Keratinocyte (primary cell): ENCODE results near the gene AADACL3.

Experiments used
- EZH2 ChIP-seq: IDR thresholded peaks from one replicate; pipeline ENCODE4 v1.6.1; 2012; ENCODE audit warnings: inconsistent platforms, mild to moderate bottlenecking, low read length, moderate library complexity
- TF ChIP-seq, protein P1 (sequence below), 3 experiments: IDR thresholded peaks in 1 of 3; conservative IDR thresholded peaks in 1 of 3; optimal IDR thresholded peaks in 1 of 3; 2 replicates in 2 of 3; 3 replicates in 1 of 3; pipeline versions ENCODE3 to v1.5.1; 2011; ENCODE audit warnings: low read length in 3 of 3, mild to moderate bottlenecking in 3 of 3, moderate library complexity in 2 of 3, control low read depth in 1 of 3, inconsistent platforms in 1 of 3; ENCODE audit not compliant: insufficient read depth in 2 of 3; ENCODE audit errors: extremely low read depth in 1 of 3

DNA sequence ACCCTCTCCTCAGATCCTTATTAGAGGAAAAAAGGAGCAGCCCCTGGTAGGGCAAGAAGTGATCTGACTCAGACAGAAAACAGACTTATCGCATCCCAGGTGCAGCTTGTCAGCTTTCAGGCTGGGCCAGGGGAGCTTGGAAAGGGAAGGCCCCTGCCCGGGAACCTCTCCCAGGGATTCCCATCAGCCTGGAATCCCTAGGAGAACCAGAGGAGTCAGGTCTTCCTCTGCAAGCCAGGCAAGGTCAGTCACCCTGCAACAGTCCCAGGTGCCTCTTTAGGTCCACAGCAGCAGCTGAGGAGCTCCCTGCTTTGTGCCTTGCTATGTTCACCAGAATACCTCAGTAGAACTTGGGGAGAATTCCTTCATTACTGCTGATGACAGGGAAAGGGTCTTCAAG, 54.7 kb downstream of the AADACL3 start:
- TF ChIP-seq, protein P1, sequence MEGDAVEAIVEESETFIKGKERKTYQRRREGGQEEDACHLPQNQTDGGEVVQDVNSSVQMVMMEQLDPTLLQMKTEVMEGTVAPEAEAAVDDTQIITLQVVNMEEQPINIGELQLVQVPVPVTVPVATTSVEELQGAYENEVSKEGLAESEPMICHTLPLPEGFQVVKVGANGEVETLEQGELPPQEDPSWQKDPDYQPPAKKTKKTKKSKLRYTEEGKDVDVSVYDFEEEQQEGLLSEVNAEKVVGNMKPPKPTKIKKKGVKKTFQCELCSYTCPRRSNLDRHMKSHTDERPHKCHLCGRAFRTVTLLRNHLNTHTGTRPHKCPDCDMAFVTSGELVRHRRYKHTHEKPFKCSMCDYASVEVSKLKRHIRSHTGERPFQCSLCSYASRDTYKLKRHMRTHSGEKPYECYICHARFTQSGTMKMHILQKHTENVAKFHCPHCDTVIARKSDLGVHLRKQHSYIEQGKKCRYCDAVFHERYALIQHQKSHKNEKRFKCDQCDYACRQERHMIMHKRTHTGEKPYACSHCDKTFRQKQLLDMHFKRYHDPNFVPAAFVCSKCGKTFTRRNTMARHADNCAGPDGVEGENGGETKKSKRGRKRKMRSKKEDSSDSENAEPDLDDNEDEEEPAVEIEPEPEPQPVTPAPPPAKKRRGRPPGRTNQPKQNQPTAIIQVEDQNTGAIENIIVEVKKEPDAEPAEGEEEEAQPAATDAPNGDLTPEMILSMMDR (optimal IDR thresholded peaks at IDR 0.05 in 1 of 3, IDR thresholded peaks at IDR 0.05 in 1 of 3, conservative IDR thresholded peaks at IDR 0.05 in 1 of 3; ENCODE audit: extremely low read depth in 1 of 3, insufficient read depth in 2 of 3, low read length in 3 of 3): no peak
- no peak for TF ChIP-seq EZH2
